GM12891 (cell line): Measurements from ENCODE around the gene RPL35.

ENCODE experiments used
- PAX5 ChIP-seq: IDR thresholded peaks from 2 replicates; pipeline ENCODE4 v1.6.1; 2011; ENCODE audit warnings: low read length, moderate library complexity, mild to moderate bottlenecking; ENCODE audit not compliant: insufficient read depth, severe bottlenecking
- POLR2A ChIP-seq: IDR thresholded peaks from 2 replicates; pipeline ENCODE4 v1.6.1; 2011; ENCODE audit warnings: low read depth, low read length, control low read depth
- POLR2AphosphoS5 ChIP-seq: IDR thresholded peaks from 2 replicates; pipeline ENCODE4 v1.6.1; 2011; ENCODE audit warnings: low read depth, low read length, control low read depth
- TAF1 ChIP-seq: IDR thresholded peaks from 2 replicates; pipeline ENCODE4 v1.6.1; 2011; ENCODE audit warnings: low read depth, low read length, control low read depth

DNA sequence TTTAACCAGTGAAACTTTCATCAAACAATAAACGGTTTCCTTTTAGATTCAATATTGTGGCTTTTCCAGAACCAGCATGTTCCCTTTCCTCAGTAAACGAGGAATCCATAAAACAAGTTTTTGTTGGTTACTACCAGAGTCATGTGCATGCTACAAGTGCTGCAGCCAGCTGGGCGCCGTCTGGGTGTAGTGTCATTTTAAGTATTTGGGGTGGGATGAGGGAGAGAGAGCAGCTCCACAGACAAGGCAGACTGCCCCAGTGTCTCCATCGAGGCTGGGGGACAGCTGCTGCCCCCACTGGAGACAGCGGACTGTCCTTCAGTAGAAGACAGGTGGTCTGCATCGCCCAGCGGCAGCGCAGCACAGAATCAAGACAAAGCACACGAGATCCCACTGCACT, 17.5 kb upstream of the RPL35 start:
- TF ChIP-seq POLR2AphosphoS5 (no peak; the same call in 1 of the 2 replicates), TAF1 (no peak), POLR2A (no peak), PAX5 (no peak)
